Measurements from ENCODE around the gene ABCD3. TPM values are rescaled to one million over a fixed set of nuclear protein-coding genes. Genes with fewer than 3 reads are reported as not detected.

ABCD3 gene
- total RNA-seq, 4 donors from 2014 or later = 26.8 to 60.2 (median 33.8) TPM

DNA sequence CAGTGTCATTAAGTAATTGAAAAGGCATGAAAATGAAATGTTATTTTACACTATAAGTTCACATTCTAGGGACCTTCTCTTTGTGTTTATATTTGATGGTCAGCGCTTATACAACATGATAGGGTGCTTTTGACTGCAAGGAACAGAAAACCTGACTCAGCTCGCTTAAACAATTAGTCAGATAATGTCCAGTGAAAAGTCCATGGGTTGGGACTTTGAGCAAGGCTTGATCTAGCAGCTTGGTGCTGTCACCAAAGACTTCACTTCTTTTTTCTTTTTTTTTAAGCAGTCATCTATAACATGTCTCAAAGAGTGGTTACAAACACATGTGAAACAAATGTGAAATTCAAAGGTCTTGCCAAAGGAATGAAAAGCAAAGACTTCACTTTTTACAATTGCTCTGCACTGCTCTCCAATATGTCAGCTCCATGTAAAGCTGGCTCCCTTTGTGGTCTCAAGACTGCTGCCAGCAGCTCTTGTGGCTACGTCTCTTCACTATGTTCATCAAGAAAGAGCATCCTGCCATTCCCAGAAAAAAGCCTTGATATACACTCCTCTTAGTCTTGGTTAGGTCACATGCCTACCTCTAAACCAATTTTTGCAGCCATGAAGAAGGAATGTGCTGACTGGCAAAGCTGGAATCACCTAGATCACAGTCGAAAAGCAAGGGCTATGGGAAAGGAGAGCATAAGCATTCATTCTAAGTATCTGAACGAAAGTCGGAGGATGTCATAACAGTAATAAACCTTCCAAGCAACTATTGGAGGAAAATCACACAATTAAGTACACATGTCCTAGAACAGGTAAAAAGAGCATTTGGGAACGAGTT is 108.2 kb downstream of the ABCD3 start:
- Histone ChIP-seq H3K27ac (no peak overlapping the region), H3K27me3 (no peaks in the 10 kb centered on the region), H3K36me3 (peaks cover 0 to 16% of the 10 kb centered on the region in 2 donors), H3K9me3 (no peaks in the 10 kb centered on the region), H3K4me3 (no peak overlapping the region), H3K4me1 (peaks cover 0 to 2% (median 0%) of the 10 kb centered on the region in 3 donors)
- WGBS, 2 donors (ENCODE audit: low coverage in 1 of 2) = 75 to 79% methylated on average over 7 of the region's 7 CpGs
- no peak for ATAC-seq
- no peak for TF ChIP-seq EP300 (IDR thresholded peaks at IDR 0.05)
- no peak for TF ChIP-seq POLR2AphosphoS5 (IDR thresholded peaks at IDR 0.05)
- TF ChIP-seq POLR2A (IDR thresholded peaks at IDR 0.05) = no peak
- TF ChIP-seq, protein P1, sequence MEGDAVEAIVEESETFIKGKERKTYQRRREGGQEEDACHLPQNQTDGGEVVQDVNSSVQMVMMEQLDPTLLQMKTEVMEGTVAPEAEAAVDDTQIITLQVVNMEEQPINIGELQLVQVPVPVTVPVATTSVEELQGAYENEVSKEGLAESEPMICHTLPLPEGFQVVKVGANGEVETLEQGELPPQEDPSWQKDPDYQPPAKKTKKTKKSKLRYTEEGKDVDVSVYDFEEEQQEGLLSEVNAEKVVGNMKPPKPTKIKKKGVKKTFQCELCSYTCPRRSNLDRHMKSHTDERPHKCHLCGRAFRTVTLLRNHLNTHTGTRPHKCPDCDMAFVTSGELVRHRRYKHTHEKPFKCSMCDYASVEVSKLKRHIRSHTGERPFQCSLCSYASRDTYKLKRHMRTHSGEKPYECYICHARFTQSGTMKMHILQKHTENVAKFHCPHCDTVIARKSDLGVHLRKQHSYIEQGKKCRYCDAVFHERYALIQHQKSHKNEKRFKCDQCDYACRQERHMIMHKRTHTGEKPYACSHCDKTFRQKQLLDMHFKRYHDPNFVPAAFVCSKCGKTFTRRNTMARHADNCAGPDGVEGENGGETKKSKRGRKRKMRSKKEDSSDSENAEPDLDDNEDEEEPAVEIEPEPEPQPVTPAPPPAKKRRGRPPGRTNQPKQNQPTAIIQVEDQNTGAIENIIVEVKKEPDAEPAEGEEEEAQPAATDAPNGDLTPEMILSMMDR (IDR thresholded peaks at IDR 0.05) = no peak

DNA sequence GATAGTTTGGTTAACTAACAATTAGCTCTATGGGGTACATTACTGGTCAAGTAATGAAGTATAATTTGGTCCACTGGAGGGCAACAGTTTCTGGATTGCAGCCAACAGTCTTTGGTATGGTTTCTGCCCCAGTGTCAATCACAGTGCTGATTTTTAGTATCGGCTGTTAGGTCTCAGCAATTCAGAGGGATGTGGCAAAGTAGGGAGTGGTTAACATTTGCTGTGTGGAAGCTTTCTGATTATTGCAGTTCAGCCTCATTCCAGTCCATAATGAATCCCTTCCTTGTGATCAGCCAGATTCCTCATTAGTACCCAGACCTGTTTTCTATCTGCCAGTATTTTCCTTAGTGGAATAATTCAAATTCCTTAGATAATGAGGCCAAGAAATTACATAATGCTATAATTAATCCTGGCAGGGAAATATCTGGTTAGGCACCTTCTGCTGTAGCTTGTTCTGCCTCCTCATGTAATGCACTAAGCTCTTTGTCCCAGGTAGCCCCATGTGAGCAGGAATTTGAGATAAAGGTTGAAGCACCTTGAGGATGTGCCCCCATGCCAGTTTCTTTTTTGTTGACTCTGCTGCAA is 109.3 kb downstream of the ABCD3 start:
- peaks cover 0 to 2% (median 0%) of the 10 kb centered on the region in 3 donors for H3K4me1 ChIP-seq
- H3K27ac ChIP-seq = no peak overlapping the region
- no peaks in the 10 kb centered on the region for H3K27me3 ChIP-seq
- 25 to 33% methylated on average over 1 of the region's 1 CpG for WGBS, 2 donors (ENCODE audit: low coverage in 1 of 2)
- H3K36me3 ChIP-seq = peaks cover 0 to 27% of the 10 kb centered on the region in 2 donors
- ATAC-seq = peak; percentile 42
- no peaks in the 10 kb centered on the region for H3K9me3 ChIP-seq
- TF ChIP-seq, protein P1 (IDR thresholded peaks at IDR 0.05) = no peak
- no peak for TF ChIP-seq POLR2AphosphoS5 (IDR thresholded peaks at IDR 0.05)
- no peak for TF ChIP-seq EP300 (IDR thresholded peaks at IDR 0.05)
- TF ChIP-seq POLR2A (IDR thresholded peaks at IDR 0.05) = no peak
- H3K4me3 ChIP-seq = no peak overlapping the region

DNA sequence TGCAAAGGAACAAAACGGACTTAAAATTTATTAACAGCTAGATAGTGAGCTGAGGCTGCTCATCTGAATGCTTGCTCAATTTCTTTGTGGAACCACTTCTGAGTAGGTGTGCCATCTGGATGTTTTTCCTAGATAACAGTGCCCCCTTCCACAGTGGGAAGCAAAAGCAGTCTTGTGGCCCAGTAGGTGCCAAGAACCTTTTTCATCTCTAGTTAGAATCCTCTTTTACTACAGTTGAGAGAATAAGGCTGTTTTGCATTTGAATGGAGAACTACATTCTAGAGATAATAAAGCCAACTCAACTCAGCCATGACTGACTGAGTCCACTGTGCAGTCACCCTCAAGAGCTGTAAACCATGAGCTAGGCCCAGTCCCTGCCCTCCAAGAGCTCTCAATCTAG is 110.1 kb downstream of the ABCD3 start:
- Histone ChIP-seq H3K27me3 (no peaks in the 10 kb centered on the region), H3K4me1 (peaks cover 0 to 2% (median 0%) of the 10 kb centered on the region in 3 donors), H3K36me3 (peaks cover 0 to 35% of the 10 kb centered on the region in 2 donors), H3K9me3 (no peaks in the 10 kb centered on the region), H3K27ac (no peak overlapping the region), H3K4me3 (no peak overlapping the region)
- 79 to 91% methylated on average over 1 of the region's 1 CpG for WGBS, 2 donors (ENCODE audit: low coverage in 1 of 2)
- ATAC-seq = no peak
- TF ChIP-seq POLR2A (IDR thresholded peaks at IDR 0.05) (no peak), EP300 (IDR thresholded peaks at IDR 0.05) (no peak), POLR2AphosphoS5 (IDR thresholded peaks at IDR 0.05) (no peak)
- TF ChIP-seq, protein P1 (IDR thresholded peaks at IDR 0.05) = no peak

DNA sequence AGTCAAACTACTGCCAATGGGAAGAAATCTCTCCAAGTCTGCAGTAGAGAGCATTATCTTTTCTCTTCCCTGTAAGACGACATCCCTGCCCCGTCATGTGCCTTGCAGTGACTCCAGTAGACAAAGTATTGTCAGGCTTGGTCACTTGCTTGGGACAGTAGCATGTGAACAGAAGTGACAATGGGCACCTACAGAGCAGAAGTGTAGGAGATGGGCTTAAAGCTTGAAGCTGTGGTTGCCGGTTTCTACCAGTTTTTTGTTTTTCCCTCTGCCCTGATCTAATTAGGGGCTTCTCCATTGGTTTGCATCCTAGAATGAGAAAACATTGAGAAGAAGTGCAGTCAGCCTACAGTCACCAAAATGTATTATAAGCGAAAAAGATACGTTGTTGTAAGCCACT is 110.6 kb downstream of the ABCD3 start:
- peaks cover 0 to 37% of the 10 kb centered on the region in 2 donors for H3K36me3 ChIP-seq
- 87 to 100% methylated on average over 2 to 5 of the region's 5 CpGs for WGBS, 2 donors (ENCODE audit: low coverage in 1 of 2)
- peaks cover 0 to 2% (median 0%) of the 10 kb centered on the region in 3 donors for H3K4me1 ChIP-seq
- H3K27me3 ChIP-seq = no peaks in the 10 kb centered on the region
- no peak for ATAC-seq
- H3K9me3 ChIP-seq = no peaks in the 10 kb centered on the region
- no peak overlapping the region for H3K4me3 ChIP-seq
- TF ChIP-seq POLR2AphosphoS5 (IDR thresholded peaks at IDR 0.05) = no peak
- TF ChIP-seq, protein P1 (IDR thresholded peaks at IDR 0.05) = no peak
- TF ChIP-seq POLR2A (IDR thresholded peaks at IDR 0.05) = no peak
- TF ChIP-seq EP300 (IDR thresholded peaks at IDR 0.05) = no peak
- no peak overlapping the region for H3K27ac ChIP-seq

Measured in gastroesophageal sphincter (tissue), 4 donors.